Mucosa of stomach (tissue), 1 donor: Measurements from ENCODE around the gene ZNF90.

Experiments
- H3K27me3 ChIP-seq: one replicate; pipeline ENCODE4 v1.7.0; 2013; ENCODE audit warnings: mild to moderate bottlenecking, low read length; ENCODE audit not compliant: control insufficient read depth, insufficient read depth
- H3K36me3 ChIP-seq: one replicate; pipeline ENCODE4 v1.7.0; 2013; ENCODE audit warnings: low read length; ENCODE audit not compliant: control insufficient read depth, insufficient read depth
- H3K4me1 ChIP-seq: one replicate; pipeline ENCODE4 v1.7.0; 2013; ENCODE audit warnings: mild to moderate bottlenecking, low read length; ENCODE audit not compliant: control insufficient read depth, insufficient read depth
- H3K4me3 ChIP-seq: one replicate; pipeline ENCODE4 v1.7.0; 2013; ENCODE audit warnings: low read length
- H3K9ac ChIP-seq: one replicate; pipeline ENCODE4 v1.7.0; 2013; ENCODE audit warnings: mild to moderate bottlenecking, low read length, moderate library complexity
- H3K9me3 ChIP-seq: one replicate; pipeline ENCODE4 v1.7.0; 2013; ENCODE audit warnings: mild to moderate bottlenecking, low read length, moderate library complexity; ENCODE audit not compliant: control insufficient read depth
- donor health status: Pancreatic carcinoma.

The ZNF90 gene

DNA sequence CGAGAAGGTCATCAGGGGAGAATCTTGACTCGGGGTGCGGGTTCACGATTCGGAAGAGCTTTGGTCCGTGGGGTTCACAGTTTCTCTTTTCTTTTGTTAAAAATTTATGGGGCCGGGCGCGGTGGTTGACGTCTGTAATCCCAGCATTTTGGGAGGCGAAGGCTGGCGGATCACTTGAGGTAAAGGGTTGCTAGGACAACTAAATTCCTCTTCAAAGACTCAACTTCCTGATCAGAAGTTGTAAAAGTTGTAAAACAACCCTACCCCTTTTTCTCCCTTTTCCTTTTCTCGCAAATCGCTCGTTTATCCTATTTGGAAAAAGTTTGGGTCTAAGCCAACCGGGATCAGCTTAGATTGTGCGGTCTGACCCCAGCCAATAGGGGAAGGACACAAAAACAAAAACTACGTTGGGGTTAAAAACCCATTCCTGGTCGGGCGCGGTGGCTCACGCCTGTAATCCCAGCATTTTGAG lies 89.9 kb downstream of the ZNF90 start:
- H3K9me3 ChIP-seq: no peaks in the 10 kb centered on the region
- peaks cover 4% of the 10 kb centered on the region for H3K4me1 ChIP-seq
- H3K36me3 ChIP-seq: no peaks in the 10 kb centered on the region
- no peaks in the 10 kb centered on the region for H3K27me3 ChIP-seq
- H3K9ac ChIP-seq: peak overlapping the region; percentile 82
- peak overlapping the region; percentile 74 for H3K4me3 ChIP-seq
